HG02938 (cell line): Measurements from ENCODE around the gene DOCK2.

ENCODE experiments used
- ATAC-seq: cut with Tn5 transposase; IDR thresholded peaks from one replicate; pipeline ENCODE4 v1.9.1; 2021; ENCODE audit warnings: mild to moderate bottlenecking, moderate library complexity; ENCODE audit not compliant: unreplicated experiment

The DOCK2 gene

DNA sequence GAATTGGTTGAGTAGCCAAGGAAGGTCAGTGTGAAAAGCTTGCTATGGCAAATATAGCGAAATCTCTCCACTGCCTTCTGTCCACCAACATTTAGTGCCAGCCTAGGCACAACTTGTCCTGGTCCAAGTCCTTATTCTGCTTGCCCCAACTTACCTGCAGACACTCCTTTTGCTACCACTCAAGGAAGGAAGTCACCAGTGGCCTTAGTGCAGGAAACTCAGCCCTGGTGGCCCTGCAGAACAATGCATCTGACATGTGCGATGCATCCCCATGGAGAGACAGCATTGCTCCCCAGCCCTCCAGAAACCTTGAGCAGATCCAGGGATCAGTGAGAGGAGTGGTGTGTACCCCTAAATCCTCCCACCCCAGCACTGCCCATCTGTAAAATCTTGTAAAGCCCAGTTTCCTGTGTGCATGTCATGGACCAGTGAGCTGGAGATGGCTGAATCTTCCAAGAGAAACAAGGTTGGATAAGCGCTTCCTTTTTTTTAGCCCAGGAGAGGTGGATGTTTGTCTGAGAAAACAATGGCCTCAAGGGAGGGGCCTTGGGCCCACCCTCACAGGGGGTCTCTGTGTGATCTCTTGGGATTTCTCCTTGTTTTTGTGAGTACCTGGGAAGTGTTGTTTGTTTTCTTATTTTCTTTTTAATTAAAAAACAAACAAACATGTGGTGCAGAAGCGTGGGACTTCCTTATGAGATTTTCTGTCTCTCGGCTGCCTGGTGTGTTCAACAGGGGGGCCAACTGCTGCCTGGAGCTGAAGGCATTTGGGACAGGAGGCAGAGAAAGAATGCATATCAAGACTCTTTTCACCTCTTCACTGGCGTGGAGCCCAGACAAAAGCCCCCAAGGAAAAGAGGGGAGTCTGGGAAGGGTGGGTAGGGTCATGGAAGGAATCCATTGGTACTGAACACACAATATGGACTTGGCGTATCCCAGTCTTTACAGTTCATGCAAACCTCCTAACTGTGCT, 472.3 kb downstream of the DOCK2 start:
- ATAC-seq = no peak

DNA sequence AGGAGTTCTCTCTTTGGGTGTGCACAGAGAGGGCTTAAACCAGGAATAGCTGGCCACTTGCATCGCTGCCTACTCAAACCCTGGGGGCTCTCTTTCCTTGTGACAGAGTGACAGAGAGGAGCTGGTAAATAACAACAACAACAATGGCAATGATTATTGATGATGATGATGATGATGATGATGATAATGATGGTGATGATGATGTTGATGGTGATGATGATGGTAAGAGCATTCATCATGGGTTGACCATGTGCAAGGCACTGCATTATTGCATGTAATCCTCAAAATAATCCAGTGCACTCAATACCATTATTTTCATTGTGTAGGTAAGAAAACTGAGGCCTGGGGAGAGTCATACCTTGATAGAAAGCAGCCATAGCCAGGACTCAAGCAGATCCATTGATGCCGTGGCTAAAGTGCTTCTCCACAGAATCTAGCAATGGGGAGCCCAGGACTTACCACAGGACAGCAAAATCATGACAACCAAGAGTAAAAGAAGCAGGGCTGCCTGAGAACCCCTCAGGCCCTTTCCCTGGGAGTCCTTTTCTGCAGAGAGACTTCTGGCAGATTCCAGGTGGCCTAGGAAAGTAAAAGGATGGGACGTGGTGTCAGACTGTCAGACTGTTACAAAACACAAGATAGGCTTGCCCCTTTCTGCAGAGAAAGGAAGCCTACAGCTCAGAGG, 473.5 kb downstream of the DOCK2 start:
- ATAC-seq = no peak

DNA sequence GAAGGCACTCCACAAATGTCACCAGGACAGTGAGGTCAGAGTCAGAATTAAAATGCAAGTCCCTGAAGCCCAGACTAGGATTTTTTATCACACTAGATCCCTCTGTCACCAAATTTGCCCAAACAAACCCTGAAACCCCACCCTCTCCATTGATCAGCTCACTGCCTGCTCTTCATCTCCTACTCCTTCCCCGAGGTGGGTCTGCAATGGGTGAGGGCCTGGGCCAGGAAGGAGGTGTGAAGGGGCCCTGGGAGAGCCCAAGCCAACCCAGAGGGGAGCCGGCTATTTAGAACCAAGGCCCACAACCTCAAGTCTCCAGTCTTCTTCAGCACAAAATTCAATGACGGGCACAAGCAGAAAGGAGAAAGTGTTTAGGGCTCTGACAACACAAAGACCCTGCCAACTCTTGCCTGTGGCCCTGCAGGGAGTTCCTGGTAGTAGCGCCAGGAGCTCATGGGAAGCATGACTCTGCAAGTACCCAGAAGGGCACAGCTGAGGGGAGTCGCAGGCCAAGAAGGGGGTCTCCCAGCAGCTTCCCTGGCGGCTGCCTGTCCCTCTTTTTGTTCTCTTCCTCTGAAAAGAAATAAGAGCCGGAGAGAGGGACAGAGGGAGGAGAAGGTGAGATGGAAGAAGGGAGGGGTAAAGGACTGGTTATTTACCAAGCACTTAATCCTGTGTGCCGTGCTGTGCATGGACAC, 474.2 kb downstream of the DOCK2 start:
- no peak for ATAC-seq

DNA sequence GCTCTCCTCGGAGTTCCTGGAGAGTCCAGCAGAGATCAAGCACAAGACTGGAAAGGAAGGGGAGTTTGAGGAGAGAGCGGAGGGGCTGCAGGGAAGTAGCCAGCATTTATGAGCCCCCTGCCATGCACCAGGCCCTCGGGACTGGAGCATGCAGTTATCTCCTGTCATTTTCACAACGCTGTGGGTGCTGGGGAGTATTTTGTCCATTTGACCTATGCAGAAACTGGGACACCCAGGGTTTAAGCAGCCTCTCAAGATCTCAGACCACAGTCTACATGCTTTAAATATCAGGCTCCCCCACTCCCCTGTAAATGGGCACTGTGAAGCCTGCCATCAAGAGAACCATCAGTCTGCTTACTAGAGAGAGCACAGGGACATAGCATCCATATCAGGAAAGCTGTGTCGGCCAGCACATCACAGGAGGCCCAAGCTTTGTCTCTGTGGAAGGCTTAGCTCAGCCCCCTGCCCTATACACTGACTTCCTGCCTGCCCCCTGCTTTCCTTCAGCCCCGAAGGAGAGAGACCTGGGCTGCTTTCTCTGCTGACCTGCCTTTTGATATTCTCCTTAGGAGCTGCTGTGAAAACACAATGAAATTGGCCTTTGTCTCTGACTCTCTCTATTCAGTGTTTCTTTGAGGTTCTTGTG, 475.9 kb downstream of the DOCK2 start:
- no peak for ATAC-seq

DNA sequence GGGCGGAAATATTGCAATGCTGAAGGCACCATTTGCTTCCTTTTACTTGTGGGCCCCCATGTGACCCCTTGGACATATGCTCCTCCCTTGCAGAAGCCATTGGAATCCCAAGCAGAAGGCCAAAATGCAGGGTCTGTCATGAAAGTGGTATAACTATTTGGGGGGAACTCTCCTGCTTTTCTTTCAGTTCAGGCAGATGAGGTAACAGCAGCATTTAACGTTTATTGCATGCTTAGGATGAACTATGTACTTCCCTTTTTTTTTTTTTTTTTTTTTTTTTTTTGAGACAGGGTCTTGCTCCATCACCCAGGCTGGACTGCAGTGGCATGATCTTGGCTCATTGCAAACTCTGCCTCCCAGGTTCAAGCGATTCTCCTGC, 476.4 kb downstream of the DOCK2 start:
- no peak for ATAC-seq

DNA sequence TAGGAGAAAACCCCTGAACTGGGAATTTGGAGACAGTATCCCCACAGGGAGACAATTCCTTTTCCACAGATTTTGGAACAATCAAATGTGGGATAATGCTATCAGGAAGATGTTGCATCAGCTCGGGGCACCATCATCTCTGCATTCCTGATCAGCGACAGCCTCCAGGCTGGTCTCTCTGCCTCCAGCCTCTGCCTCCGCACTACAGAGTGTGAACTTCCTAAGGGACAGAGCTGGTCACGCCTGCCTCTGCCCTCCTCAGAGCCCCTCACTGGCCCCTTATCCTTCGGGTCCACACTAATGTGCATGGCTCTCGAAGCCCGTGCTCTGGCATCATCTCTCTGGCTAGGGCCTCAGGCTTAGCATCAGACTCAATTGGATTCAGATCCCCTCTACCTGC, 477.2 kb downstream of the DOCK2 start:
- no peak for ATAC-seq

DNA sequence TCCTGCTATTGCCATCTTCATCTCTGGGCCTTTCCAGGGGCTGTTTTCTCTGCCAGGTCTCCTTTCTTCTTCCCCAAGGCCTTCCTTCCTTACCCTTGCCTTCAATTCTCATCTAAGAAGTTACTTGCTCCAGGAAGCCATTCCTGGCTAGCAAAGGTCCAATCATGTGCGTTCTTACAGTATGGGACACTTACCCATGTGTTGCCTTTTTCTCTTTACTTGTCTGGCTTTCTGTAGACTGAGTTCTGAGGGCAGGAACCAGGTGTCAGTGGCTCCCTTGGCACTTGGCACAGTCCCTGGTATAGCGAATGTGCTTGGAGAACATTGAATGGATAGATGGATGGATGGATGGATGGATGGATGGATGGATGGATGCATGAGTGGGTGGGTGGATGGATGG, 478.9 kb downstream of the DOCK2 start:
- ATAC-seq = no peak

DNA sequence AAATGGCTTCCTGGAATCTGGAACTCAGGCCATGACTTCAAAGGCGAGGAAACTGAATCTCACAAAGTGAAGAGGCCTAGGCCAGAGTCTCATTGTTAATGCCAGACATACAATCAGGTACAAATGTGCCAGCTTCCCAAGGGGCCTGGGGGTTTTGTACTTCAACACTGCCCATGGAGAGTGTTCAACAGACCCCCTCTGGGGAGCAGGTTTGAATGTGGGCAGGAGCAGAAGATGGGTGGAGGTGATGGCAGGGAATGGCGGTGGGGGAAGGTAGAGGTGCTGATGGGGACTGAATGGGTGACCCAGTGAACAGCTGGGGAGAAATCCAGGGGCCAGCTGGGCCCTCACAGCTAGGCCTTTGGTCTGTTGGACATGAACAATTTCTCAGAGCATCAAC, 480.7 kb downstream of the DOCK2 start:
- no peak for ATAC-seq

DNA sequence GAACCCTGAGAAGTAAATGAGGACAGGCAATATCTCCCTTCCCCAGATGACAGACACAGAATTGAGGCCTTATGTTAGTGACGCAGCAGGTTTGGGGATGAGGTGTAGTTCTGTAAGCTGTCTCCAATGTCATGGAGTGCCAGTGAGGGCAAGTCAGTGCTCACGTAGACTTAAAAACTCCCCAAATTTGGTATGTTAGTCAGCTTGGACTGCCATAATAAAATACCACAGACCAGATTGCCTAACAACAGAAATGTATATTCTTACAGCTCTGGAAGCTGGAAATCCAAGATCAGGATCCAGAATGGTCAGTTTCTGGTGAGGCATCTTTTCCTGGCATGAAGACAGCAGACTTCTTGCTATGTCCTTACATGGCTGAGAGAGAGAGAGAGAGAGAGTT, 483.5 kb downstream of the DOCK2 start:
- no peak for ATAC-seq

DNA sequence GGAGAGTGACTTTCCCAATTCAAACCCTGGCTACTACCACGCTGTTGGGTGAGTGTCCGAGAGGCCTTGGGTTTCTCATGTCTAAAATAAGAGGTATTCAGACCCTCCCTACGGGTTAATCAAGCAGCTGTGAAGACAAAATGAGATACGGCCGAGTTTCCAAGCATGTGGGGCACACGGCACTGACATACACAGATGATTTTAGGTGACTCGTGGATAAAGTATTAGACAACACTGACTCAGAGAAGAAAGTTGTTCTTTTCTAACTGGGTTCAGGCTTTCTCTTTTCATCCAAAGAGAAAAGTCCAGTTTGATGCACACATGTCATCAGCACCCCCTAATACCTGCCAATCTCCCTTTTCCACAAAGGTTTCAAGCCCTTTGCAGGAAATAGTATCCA, 484.2 kb downstream of the DOCK2 start:
- ATAC-seq = no peak

DNA sequence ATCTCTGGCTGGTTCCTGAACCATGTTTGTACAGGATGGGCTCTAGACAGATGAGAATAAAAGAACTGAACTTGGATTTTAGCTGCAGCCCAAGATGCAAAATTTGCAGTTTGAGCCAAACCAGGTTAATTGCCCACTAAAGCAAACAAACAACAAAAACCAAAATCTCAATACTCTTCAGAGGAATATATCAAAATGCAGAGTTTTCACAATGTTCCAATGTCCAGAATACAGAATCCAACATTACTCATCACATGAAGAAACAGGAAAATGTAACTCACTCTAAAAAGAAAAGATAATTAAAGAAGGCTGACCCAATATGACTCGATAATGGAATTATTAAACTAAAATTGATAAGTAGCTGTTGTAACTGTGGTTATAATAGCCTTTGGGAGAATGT, 489.0 kb downstream of the DOCK2 start:
- no peak for ATAC-seq

DNA sequence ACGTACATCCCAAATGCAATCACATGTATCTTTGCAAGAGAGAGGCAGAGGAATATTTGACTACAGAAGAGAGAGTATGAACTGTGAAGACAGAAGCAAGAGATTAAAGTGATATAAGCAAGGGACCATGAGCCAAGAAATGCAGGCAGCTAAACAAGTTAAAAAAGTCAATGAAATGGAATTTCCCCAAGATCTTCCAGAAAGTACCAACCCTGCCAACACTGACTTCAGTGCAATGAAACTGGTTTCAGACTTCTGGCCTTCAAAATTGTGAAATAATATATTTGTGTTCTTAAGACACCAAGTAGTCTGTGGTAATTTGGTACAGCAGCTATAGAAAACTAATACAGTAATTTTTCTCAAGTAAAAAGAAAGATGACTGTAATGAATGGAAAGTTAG, 489.6 kb downstream of the DOCK2 start:
- no peak for ATAC-seq

DNA sequence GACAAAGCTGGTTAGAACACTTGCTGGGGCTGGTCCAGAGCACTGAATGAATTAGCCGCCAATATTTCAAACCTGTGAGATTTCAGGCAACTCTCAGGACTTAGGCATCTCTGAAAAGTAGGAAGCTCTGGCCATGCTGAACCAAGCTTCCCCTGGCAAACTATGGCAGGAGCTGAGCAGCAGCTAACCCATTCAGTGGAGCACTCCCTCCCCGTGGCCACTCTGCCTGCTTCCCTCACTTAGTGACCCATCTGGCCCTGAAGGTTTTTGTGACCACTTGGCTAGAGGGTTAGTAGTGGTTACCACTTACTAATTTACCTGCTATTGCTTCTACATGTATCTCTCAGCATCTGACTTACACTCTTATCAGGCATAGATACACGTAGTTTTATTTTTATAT, 494.2 kb downstream of the DOCK2 start:
- no peak for ATAC-seq

DNA sequence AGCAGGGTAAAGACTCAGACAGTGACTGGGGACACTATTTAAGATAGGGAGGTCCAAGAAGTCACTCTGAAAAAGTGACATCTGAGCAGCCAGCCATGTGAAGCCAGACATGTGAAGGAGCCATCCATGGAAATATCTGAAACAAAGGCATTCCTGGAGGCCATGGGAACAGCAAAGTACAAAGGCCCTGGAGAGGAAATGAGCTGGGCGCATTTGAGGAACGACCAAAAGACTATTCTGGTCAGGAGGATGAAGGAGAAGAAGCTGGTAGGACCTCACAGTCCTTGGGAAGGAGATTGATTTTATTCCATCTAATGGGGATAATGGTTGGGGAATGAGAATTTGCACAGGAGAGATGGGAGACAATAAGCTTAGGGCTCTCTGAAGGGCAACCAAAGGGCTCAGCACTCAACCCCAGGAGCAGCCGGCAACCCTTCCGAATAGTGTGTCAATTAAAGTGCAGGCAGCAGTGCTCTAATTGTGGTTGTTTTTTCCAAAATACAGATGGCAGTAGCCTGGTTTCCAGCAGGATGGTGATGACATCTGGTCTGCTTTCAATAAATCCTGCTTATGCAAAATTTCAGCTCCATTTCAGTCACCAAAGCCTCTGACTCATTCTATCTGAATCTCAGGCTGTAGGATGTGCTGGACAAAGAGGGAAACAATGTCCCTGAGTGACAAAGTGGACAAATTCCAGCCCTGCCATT, 495.3 kb downstream of the DOCK2 start:
- ATAC-seq = no peak
